ENCODE results near the gene NAALADL2.
"Not testable (repeated sequence)": the region's sequence is repeated elsewhere in the genome, so short reads cannot be mapped to it uniquely, and the experiment has no call there.

Gene NAALADL2

DNA sequence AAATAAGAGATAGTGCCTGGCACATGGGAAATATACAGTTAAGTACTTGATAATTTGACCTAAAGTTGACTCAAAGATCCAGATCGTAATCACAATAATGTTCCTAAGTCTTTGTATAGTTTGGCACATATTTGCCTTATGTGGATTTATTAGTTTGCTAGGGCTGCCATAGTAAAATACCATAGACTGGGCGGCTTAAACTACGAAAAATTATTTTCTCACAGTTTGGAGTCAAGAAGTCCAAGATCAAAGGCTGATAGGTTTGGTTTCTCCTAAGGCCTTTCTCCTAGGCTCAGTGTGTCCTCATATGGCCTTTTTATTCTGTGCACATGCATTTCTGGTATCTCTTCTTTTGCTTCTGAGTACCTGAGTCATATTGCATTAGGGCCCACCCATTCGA lies 453.7 kb downstream of the NAALADL2 start:
- no peak for DNase-seq (ENCODE audit: low read depth)

DNA sequence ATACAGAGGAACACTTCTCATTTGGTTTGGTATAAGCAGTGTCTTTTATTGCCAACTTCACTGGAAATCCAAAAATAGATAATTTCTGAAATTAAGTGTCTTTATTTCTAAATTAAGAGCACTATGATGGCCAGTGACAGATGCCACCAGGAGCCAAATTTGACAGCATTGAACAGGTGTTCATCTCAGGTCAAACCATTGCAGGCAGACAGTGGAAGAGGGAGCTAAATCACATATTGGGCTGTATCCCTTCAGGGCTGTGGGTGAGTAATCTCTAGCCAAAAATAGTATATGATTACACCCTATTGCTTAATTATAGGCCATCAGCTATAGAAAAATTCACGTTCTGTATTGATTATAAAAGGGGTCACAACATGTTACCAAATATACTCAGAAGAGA lies 457.7 kb downstream of the NAALADL2 start:
- no peak for DNase-seq (ENCODE audit: low read depth)

DNA sequence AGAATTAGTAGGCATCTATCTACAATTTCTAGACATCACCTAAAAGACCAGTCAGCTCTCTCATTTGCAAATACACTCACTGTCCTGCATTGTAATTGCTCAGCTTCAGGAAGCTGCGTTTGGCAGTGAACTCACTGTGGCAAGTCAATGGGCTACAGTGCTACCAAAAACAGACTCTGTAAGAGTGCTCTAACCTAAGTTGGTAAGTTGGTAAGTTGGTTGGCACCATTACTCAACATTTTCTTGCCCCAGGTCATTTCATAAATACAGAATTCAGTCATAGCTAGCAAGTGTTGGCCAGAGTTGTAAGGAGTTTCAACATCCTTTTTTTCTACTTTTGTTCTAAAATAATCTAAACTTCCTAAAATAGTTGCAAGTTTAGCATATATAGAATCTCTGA lies 466.3 kb downstream of the NAALADL2 start:
- no peak for DNase-seq (ENCODE audit: low read depth)

DNA sequence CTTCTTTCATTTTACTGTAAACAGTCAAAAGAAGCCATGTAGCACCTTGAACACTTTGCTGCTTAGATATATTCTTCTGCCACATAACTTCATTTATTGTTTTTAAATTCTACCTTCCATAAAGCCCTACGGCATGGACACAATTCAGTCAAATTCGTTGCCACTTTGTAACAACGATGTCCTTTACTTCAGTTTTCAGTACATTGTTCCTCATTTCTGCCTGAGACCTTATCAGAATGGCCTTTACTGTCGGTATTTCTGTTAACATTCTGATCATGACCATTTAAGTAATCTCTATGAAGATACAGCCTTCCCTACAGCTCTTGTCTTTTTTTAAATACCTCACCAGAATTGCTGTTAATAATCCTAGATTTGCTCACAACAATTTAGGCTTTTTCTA lies 466.9 kb downstream of the NAALADL2 start:
- DNase-seq (ENCODE audit: low read depth): no peak

DNA sequence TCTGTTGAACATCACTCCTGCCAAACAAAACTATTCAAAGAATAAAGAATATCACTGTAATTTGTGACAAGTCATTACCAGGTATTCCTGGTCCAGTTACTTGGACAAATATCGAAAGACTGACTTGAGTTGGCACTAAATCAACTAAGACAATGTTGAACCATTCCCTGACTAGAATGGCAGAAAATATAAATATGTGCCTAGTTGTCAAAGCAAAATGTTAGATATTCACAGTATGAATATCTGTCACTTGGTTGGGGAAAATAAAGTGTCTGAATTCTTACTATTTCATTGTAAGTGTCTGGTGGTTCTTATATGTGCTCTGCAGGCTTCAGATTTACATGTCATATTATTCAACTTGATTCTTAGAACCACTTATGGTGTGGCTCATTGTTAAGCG lies 470.2 kb downstream of the NAALADL2 start:
- no peak for DNase-seq (ENCODE audit: low read depth)

DNA sequence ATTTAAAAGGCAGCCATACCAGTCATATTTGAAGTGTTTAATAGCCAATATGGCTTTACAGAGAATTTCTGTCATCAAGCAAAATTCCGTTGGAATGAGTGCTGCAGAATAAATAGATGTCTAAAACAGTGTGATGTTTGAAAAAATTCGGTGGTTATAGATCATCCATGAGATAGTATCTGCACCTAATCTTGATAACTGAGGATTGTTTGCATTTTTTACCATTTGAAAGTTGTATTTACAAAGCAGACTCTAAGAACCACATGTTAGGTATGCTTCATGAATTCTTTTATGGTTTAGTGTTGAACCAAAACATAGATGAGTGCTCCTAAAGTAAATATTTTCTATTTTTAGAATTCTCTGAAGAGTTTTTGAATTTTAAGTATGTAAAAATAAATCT lies 476.1 kb downstream of the NAALADL2 start:
- DNase-seq (ENCODE audit: low read depth): no peak

DNA sequence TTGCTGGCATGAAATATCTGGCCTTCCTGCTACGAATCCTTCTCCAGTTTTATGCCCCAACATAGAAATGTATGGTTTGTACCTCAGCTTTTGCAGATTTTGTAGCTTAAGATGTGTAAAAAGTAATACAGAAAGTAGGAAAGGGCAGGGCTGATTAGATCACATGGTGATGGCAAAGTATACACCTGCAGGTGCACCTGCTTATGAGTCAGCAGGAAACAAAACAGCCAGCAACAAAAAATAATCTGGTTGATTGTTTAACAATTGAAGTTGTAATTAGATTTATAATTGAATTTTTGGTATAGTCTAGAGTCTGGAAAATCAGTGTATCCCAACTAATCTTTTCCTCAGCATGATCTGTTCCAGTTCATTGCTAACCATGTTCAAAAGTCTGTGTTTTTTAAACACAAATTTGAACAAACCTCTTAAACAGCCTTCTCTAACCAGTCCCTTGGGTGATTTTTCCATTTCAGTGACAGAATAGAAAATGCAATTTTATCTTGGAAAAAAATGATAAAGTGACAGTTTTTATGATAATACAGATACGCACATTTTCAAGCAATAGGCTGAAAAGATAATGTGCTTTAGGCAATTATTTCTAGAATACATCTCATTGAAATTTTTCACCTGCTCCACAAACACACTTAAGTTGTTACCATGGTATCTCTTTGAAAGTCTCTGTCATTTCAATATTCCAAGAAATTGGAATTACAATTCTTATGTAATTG lies 477.4 kb downstream of the NAALADL2 start:
- no peak for DNase-seq (ENCODE audit: low read depth)

DNA sequence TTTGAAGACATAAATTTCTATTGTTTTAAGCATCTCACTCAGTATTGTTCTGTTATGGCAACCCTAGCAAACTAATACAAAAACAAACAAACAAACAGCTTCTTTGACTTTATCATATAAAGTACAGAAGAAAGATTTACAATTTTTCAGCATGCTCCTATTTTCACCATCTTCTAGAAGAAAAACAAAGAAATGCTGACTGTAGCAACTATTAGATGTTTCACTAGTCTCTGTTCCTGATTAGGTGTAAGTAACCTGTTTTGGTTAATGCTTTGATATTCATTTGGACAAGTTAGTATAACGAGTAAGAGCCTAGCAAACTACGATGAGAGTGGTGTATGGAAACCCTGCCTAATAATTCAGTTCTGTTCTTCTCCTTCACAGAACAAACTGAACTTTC lies 478.5 kb downstream of the NAALADL2 start:
- no peak for DNase-seq (ENCODE audit: low read depth)

DNA sequence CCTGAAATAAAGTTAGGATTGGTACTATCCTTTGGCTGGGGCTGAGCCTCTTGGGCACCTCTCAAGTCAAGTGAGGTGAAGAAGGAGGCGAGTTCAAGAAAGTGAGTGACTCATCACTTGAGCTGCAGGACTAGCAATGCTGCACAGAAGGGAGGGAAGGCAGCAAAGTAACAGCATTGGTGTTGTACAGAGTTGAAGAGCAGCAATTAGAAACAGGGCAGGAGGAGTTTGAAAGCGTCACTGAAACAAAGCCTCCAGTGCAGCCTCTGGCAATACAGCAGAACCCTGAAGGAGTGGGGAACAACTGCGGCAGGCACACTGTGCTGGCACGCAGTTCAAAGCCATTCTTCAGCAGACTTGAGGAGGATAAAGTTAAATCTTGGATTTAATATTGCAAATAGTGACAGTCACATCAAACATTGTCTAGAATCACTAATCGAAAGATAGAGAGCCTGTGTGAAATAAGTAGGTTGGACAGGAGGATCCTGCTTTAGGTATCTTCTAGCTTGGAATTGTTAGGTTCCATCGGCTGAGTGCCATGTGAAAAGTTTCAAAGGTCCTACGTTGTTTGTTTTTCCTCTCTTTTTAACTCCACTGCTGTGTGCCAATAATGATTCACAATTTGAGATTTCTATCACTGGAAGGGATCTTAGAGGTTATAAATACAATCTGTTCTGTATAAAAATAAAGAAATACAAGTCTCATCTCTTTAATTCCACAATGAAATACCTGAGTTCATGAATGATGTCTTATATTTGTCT lies 479.8 kb downstream of the NAALADL2 start:
- no peak for DNase-seq (ENCODE audit: low read depth)

DNA sequence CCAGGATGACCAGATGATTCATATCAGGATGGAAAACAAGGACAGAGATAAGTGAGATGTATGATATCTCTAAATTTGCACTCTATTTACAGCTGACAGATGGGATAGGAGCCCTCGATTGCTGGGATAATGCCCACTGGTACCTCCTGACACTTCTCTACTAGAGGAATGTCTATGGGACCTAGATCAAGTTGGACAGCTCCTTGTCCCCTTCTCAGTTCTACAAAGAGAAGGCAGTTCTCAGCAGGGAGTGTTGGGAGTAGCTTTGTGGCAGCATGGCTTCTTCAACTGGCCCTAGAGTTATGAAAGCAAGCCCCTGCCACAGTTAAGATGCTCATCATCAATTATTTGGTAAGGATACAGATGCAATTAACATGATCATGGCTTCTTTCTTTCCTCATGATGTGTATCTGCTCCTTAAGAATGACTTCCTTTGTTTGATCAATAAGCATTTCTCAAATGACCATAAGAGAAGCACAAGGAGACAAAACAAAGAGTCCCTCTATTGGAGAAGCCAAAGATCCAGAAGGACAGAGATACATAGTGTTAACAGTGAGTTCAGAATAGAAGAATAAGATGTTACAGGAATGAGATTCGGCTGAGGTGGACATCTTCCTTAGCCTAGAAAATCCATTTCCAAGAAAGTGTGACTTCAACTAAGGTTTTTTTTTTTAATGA lies 481.3 kb downstream of the NAALADL2 start:
- no peak for DNase-seq (ENCODE audit: low read depth)

DNA sequence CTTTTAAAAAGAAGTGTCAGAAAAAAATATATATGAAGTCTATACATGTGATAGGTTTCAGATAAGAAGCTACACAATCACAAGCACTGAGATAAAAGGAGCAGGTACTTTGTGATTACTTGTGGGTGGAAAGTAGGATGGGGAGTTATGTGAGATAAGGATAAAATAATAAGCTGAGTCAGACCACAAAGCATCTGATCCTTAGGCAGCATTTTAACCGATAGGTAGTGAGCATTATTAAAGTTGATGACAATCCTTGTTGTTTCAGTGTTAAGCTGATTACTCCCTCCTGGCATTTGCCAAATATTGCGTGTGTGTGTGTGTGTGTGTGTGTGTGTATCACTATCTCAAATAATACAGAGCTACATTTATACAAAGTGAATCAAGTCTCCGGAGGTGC lies 483.1 kb downstream of the NAALADL2 start:
- no peak for DNase-seq (ENCODE audit: low read depth)

DNA sequence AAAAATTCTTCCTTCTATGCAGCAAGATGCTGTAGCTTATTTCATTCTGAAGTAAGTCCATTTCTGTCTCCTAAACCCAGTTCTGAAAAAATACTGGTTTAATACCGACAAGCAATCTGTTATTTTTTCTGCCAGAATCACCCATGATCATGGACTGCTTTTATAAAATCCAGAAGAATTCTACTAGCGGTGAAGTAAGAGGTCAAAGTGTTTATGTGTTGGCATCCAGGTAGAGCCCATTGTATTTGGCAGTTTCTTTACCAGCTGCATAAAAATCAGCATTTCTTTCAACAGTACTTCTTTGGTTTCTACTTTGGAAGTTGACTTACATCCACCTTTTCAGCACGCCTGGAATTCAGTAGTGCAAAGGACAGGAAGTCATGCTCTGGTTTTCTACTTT lies 484.8 kb downstream of the NAALADL2 start:
- no peak for DNase-seq (ENCODE audit: low read depth)

DNA sequence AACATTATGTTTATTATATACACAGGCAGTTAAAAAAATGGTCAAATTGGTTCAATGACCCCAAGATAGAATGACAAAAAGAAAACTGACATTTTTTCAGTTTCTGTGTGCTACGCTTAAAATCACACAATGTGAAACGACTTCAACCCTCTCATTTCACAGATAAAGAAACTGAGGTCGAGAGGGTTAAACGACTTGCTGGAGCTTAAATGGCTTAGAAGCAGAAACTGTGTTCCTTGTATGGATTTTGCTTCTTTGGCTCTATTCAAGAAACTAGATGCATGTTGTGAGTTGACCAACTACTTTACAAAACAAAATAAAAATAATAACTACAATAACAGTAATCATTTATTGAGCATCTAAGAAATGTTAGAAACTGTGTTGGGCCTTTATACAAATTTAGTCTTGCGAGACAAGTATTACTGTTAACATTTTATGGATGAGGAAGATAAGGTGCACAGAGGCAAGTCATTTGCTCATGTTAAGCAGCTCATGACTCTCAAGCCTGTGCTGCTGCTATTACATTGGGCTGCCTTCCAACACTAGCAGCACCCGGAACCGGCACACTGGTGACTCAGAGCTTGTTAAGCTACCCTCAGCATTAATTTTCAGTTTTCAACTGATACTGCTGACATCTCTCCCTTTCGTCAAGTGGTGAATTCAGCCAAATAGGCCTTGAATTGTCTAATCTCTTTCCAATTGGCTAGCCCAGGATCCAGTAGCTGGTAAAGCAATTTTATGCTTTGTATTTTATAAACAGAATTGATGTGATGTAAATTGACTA lies 487.6 kb downstream of the NAALADL2 start:
- DNase-seq (ENCODE audit: low read depth): no peak

DNA sequence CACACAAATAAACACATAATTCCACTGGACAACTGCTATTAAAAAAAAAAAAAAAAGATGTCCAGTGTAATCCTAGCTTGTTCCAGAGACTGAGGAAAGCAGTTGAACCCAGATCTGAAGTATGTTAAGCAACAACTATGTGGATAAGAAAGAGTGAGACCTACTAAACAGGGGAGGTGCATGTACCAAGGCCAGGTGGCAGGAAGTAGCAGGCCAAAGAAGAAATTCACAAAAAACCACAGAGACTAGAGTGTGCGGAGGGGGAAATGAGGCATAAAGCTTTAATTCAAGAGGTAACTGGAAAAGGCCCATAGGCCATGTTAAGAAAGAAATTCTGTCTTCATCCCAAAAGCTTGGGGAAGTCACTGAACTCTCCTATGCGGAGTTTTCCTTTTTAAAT lies 490.0 kb downstream of the NAALADL2 start:
- no peak for DNase-seq (ENCODE audit: low read depth)

DNA sequence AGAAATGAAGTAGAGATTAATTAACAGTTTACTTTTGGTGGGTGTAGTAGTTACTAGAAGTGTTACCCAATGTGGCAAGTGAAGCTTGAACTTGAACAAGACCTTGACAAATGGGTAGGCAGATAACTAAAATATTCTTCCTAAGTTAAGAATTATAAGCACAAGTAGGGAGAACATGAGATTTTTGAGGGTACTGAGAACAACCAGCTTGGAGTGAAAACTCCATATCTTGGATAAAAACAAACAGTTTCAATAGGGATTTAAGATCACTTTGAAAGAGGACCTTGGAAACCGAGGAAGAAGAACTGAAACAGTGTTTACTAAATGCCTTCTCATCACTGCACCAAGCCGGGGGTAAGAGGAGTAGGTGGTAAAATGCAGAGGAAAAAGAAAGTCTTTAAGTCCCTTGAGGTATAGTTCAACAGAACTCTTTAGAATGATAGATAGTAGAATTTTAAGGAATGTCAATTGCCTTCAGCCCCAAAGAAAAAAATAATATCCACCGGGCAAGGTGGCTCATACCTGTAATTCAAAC lies 496.7 kb downstream of the NAALADL2 start:
- DNase-seq (ENCODE audit: low read depth): no peak

DNA sequence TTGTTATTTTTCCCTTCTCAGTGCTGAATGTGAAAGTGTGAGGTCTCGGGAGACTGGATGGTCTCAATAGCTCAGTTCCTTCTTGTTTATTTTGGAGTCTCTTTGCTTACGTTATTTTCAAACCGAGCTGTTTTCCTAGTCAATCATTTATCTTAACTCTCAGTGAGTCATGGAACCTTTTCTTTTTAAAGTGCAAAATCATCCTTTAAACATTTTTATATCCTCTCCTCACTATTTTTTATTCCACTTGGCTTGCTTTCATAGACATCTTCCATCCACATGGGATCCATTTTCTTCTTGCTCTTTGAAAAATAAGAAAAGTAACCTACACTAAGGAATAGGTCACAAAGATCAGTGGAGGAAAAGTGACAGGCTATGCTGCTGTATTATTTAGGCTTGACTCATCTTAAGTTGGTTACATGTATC lies 497.8 kb downstream of the NAALADL2 start:
- no peak for DNase-seq (ENCODE audit: low read depth)

DNA sequence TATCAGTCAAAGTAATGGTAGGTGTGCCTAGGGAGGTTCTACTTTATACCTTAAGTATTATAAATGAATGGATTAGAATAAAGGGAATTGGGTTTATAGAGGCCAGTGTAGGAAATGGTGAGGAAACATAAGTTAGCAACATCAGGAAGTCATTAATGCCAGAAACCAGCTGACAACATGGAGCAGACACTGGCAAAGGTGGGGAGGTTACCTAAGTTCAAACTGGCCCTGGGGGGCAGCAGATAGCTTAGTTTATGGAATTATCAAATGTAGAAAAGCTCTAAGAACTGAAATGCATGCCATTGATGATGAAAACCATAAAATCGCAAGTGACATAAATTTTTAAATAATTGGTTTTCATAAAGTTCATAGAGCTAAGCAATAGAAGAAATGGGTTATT lies 498.6 kb downstream of the NAALADL2 start:
- DNase-seq (ENCODE audit: low read depth): no peak

DNA sequence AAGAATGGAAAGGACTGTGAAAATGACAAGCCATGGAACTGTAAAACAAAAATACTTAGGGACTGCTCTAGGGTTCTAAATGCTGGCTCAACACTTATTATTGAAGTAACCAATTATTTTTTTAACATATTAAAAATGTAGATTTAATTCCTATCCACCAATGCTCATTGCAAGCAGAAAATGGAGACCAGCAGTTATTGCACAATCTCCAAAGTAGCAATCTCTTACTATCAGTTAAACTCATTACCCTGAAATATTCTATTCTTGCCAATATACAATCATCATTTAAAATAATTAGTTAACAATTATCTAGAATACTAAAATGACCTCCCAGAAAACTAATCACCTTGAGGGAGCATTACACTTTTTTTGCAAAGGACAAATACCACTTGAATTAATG lies 499.8 kb downstream of the NAALADL2 start:
- DNase-seq (ENCODE audit: low read depth): no peak

DNA sequence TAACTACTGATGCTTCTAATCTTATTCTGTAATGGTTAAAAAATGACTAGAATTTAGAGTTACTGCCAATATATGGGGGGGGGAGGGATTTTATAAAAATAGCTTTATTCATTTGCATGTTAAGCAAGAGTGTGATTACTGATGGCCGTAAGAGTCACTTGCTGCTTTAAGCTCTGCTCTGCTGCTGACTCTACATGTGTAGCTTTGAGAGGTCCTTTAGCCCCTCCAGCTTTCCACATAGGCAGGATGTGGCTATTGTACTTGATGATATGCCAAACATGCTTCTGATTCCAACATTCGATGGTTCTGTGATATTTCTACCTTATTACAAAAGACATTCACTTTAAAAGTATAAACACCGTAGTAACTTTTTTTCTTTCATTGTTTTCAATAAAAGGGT lies 511.3 kb downstream of the NAALADL2 start:
- not testable (repeated sequence) for DNase-seq (ENCODE audit: low read depth)

DNA sequence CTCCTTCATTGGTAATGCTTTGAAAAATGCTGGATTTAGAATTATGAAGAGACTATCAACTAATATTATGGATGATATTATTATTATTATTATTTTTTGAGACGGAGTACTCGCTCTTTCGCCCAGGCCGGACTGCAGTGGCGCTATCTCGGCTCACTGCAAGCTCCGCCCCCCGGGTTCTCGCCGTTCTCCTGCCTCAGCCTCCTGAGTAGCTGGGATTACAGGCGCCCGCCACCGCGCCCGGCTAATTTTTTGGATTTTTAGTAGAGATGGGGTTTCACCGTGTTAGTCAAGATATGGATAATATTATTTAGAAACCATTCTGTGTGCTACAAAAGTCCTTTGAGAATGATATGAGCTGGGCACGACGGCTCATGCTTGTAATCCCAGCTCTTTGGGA lies 512.1 kb downstream of the NAALADL2 start:
- not testable (repeated sequence) for DNase-seq (ENCODE audit: low read depth)

DNA sequence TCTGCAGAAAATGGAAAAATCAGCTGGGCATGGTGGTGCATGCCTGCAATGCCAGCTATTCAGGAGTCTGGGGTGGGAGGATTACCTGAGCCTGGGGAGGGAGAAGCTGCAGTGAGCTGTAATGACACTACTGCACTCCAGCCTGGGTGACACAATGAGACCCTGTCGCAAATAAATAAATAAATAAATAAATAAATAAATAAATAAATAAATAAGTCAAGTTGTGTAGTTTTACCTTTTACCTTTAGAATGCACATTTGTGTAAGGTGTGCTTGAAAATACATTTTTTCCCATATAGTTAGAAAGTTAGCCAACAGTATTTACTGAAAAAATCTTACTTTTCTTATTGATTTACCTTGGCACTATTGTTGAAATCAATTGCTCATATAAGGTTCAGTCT lies 515.6 kb downstream of the NAALADL2 start:
- no peak for DNase-seq (ENCODE audit: low read depth)

DNA sequence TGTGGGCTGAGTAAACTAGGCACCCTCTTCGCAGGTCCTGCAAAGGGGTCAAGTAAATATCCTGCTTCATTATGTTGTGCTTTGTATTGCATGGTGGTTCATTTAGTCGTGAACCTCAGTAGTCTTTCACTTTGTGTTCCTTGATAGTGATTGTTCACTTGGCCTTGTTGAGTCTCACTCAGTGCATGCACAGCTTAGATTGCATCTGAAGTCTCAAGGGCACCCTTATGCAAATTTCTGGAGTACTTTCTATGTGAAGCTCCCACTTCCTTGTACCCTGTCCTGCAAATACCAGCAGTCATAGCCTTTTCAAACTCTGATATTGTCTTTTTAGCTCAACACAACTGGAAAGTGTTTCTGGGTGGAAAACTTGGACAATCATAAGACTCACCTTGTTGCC lies 519.2 kb downstream of the NAALADL2 start:
- no peak for DNase-seq (ENCODE audit: low read depth)

All from activated T-helper 9 cell treated with anti-CD3 and anti-CD28 coated beads, Interleukin-2, amount 50 U/mL, for 16 hours (primary cell).